Prostate gland (tissue), 2 donors: Measurements from ENCODE around the gene PI4KB. TPM values are rescaled to one million over a fixed set of nuclear protein-coding genes. Genes with fewer than 3 reads are reported as not detected.

ENCODE experiments used
- DNase-seq: peaks from one replicate; pipeline ENCODE4 v3.0.0-alpha.2; 2019; ENCODE audit warnings: low spot score
- H3K27ac ChIP-seq, 2 donors: fragments of 200-600 bp; sonication (generic); 2 replicates each; pipeline ENCODE4 v1.5.1; 2017 to 2019
- H3K27me3 ChIP-seq: fragments of 200-600 bp; sonication (generic); replicated peaks from 2 replicates; pipeline ENCODE4 v1.5.1; 2019; ENCODE audit not compliant: insufficient read depth
- H3K36me3 ChIP-seq, 2 donors: fragments of 200-600 bp; sonication (generic); 1 replicate in 1 of 2; 2 replicates in 1 of 2; pipeline versions ENCODE4 v1.5.1 to v1.8.1; 2017 to 2019
- H3K4me1 ChIP-seq: fragments of 200-600 bp; sonication (generic); replicated peaks from 2 replicates; pipeline ENCODE4 v1.5.1; 2019
- H3K4me3 ChIP-seq, 2 donors: fragments of 200-600 bp; sonication (generic); 2 replicates each; pipeline ENCODE4 v1.5.1; 2017 to 2019
- H3K9me3 ChIP-seq: fragments of 200-600 bp; sonication (generic); 2 replicates; pipeline ENCODE4 v1.5.1; 2017
- CTCF ChIP-seq, 4 experiments: fragments of 200-600 bp in 2 of 4; fragments of 450-650 bp in 2 of 4; sonication (generic) in 2 of 4; IDR thresholded peaks; 1 replicate in 3 of 4; 2 replicates in 1 of 4; pipeline ENCODE4 v1.5.1; 2016 to 2019; ENCODE audit warnings: antibody characterized with exemption in 4 of 4, mild to moderate bottlenecking in 2 of 4, moderate library complexity in 2 of 4
- POLR2A ChIP-seq: fragments of 450-650 bp; IDR thresholded peaks from one replicate; pipeline ENCODE4 v1.6.1; 2016; ENCODE audit warnings: antibody characterized with exemption, mild to moderate bottlenecking
- POLR2AphosphoS5 ChIP-seq: sonication (generic); formaldehyde crosslinking; IDR thresholded peaks from one replicate; pipeline ENCODE4 v1.6.1; 2017; ENCODE audit warnings: antibody characterized with exemption
- WGBS: methylation state at CpG from one replicate; pipeline ENCODE4 v1.1.5; 2018; 5-methylcytosine and 5-hydroxymethylcytosine counted together
- intact Hi-C: fragments of 100-400 bp; cut with DNase I; formaldehyde crosslinking; loops from one replicate; pipeline ENCODE4 v1.14.2; 2022
- total RNA-seq, 2 donors: library from RNA; depleted of rRNA; stranded (reverse); fragments of >200 nt; gene quantifications; one replicate each; pipeline ENCODE4 v1.1.0, GENCODE V29; 2016

Gene PI4KB
- total RNA-seq = 10 to 100 TPM; 60.7 to 91.9 TPM

- peak within 1 kb of the TSS; percentile 75 to 77 for H3K4me3 ChIP-seq
- peak; percentile 94 for DNase-seq
- no peaks in the 10 kb centered on the region for H3K36me3 ChIP-seq
- intact Hi-C loops = no loop called here
- no peaks in the 10 kb centered on the region for H3K27me3 ChIP-seq
- WGBS = under 1% methylated on average over 40 of the region's 40 CpGs
- no peaks in the 10 kb centered on the region for H3K9me3 ChIP-seq
- H3K27ac ChIP-seq = peak within 1 kb of the TSS; percentile 87 to 93
- TF ChIP-seq POLR2A (peak; percentile 73), POLR2AphosphoS5 (peak; percentile 97), CTCF (IDR thresholded peaks at IDR 0.05) (peak in 1 of 4 experiments; percentile 19)
- peaks cover 9% of the 10 kb centered on the region for H3K4me1 ChIP-seq
Observed at GRCh38 chr1:151327223-151327902, at the start of gene PI4KB. TSS of gene PI4KB (minus strand) at chr1:151327416. CDS start at chr1:151316481, 10,935 bp downstream.

- TF ChIP-seq POLR2AphosphoS5 = no peak
- intact Hi-C loops = no loop called here
- peaks cover 11% of the 10 kb centered on the region for H3K4me1 ChIP-seq
- no peak overlapping the region for H3K27ac ChIP-seq
- no peaks in the 10 kb centered on the region for H3K36me3 ChIP-seq
- DNase-seq = no peak
- WGBS = 88% methylated on average over 14 of the region's 14 CpGs
- no peaks in the 10 kb centered on the region for H3K9me3 ChIP-seq
- no peak overlapping the region for H3K4me3 ChIP-seq
- H3K27me3 ChIP-seq = no peaks in the 10 kb centered on the region
Observed at GRCh38 chr1:151373196-151373595, 46.0 kb upstream of the PI4KB start.

- peaks cover 11% of the 10 kb centered on the region for H3K4me1 ChIP-seq
- WGBS = 14% methylated on average over 11 of the region's 11 CpGs
Observed at GRCh38 chr1:151372058-151372934, 45.1 kb upstream of the PI4KB start, which contains the start of gene SELENBP1. TSS of gene SELENBP1 (minus strand) at chr1:151372705. CDS start at chr1:151372641, 64 bp downstream.

GRCh38 chr1:151371370-151372057, 44.3 kb upstream of the PI4KB start:
- Histone ChIP-seq H3K27ac (peak overlapping the region; percentile 63 to 75), H3K4me1 (peaks cover 11% of the 10 kb centered on the region), H3K27me3 (no peaks in the 10 kb centered on the region), H3K4me3 (peak overlapping the region; percentile 24 to 36), H3K9me3 (no peaks in the 10 kb centered on the region), H3K36me3 (no peaks in the 10 kb centered on the region)
- no peak for TF ChIP-seq POLR2A
- TF ChIP-seq POLR2AphosphoS5 = peak; percentile 54
- TF ChIP-seq CTCF (IDR thresholded peaks at IDR 0.05) = no peak
- WGBS = 9% methylated on average over 9 of the region's 9 CpGs
- DNase-seq = peak; percentile 59
- intact Hi-C loops = no loop called here

More at GRCh38 chr1:151372058-151372934, 45.1 kb upstream of the PI4KB start, which contains the start of gene SELENBP1:
- no peaks in the 10 kb centered on the region for H3K9me3 ChIP-seq
- no peaks in the 10 kb centered on the region for H3K36me3 ChIP-seq
- intact Hi-C loops = no loop called here
- no peaks in the 10 kb centered on the region for H3K27me3 ChIP-seq
- H3K4me3 ChIP-seq = peak within 1 kb of the TSS; percentile 24 to 36
- peak; percentile 89 for DNase-seq
- H3K27ac ChIP-seq = peak within 1 kb of the TSS; percentile 63 to 75
- TF ChIP-seq POLR2AphosphoS5 (peak; percentile 83), POLR2A (peak; percentile 75), CTCF (IDR thresholded peaks at IDR 0.05) (no peak)
